Loucy (cell line): ENCODE measurements around the gene MANSC4.

ENCODE experiments used
- H2AFZ ChIP-seq: fragments of 200-600 bp; sonication (generic); 2 replicates; pipeline ENCODE4 v1.6.0; 2016; ENCODE audit warnings: antibody characterized with exemption, mild to moderate bottlenecking, low read length, moderate library complexity
- H3F3A ChIP-seq: fragments of 200-600 bp; 2 replicates; pipeline ENCODE4 v1.6.0; 2016; ENCODE audit warnings: antibody characterized with exemption, low read depth, mild to moderate bottlenecking
- H3K27me3 ChIP-seq: fragments of 200-600 bp; sonication (generic); 2 replicates; pipeline ENCODE4 v1.6.1; 2014; ENCODE audit warnings: low read length, mild to moderate bottlenecking; ENCODE audit not compliant: insufficient read depth, poor library complexity, severe bottlenecking
- H3K36me3 ChIP-seq: fragments of 200-600 bp; sonication (generic); 2 replicates; pipeline ENCODE4 v1.6.1; 2016; ENCODE audit warnings: low read length; ENCODE audit not compliant: insufficient read depth
- H3K4me1 ChIP-seq: fragments of 200-600 bp; sonication (generic); 2 replicates; pipeline ENCODE4 v1.5.1; 2014; ENCODE audit warnings: low read length, mild to moderate bottlenecking; ENCODE audit not compliant: insufficient read depth, poor library complexity, severe bottlenecking
- H3K4me2 ChIP-seq: fragments of 200-600 bp; sonication (generic); 2 replicates; pipeline ENCODE4 v1.6.0; 2014; ENCODE audit warnings: antibody characterized with exemption, low read length, low read depth, mild to moderate bottlenecking; ENCODE audit not compliant: poor library complexity, severe bottlenecking
- H3K4me3 ChIP-seq: fragments of 200-600 bp; sonication (generic); 2 replicates; pipeline ENCODE4 v1.5.1; 2014; ENCODE audit warnings: low read length, mild to moderate bottlenecking, mixed read lengths; ENCODE audit not compliant: poor library complexity, severe bottlenecking
- H3K79me2 ChIP-seq: fragments of 200-600 bp; sonication (generic); 2 replicates; pipeline ENCODE4 v1.6.1; 2014; ENCODE audit warnings: low read length; ENCODE audit not compliant: insufficient read depth
- H3K9ac ChIP-seq: fragments of 200-600 bp; sonication (generic); 2 replicates; pipeline ENCODE4 v1.6.0; 2014; ENCODE audit warnings: mild to moderate bottlenecking, low read depth, low read length, moderate library complexity; ENCODE audit not compliant: poor library complexity, severe bottlenecking
- H3K9me2 ChIP-seq: fragments of 200-600 bp; sonication (generic); replicated peaks from 2 replicates; pipeline ENCODE4 v1.6.1; 2016; ENCODE audit warnings: low read depth, low read length, mixed read lengths
- H3K9me3 ChIP-seq: fragments of 200-600 bp; sonication (generic); 2 replicates; pipeline ENCODE4 v1.6.1; 2014; ENCODE audit warnings: mild to moderate bottlenecking, antibody characterized with exemption, low read length, low read depth; ENCODE audit not compliant: insufficient read depth
- H4K20me1 ChIP-seq: fragments of 200-600 bp; sonication (generic); 2 replicates; pipeline ENCODE4 v1.6.0; 2014; ENCODE audit warnings: antibody characterized with exemption, low read length, mild to moderate bottlenecking; ENCODE audit not compliant: insufficient read depth, poor library complexity, severe bottlenecking
- EZH2phosphoT487 ChIP-seq: fragments of 200-600 bp; IDR thresholded peaks from 2 replicates; pipeline ENCODE4 v1.6.1; 2018; ENCODE audit warnings: antibody characterized with exemption, mild to moderate bottlenecking, moderate library complexity, borderline replicate concordance
- TF ChIP-seq, protein P1 (sequence below): fragments of 200-600 bp; sonication (generic); conservative IDR thresholded peaks from 2 replicates; pipeline ENCODE4 v1.5.1; 2014; ENCODE audit warnings: mild to moderate bottlenecking, antibody characterized with exemption, low read length

The MANSC4 gene

DNA sequence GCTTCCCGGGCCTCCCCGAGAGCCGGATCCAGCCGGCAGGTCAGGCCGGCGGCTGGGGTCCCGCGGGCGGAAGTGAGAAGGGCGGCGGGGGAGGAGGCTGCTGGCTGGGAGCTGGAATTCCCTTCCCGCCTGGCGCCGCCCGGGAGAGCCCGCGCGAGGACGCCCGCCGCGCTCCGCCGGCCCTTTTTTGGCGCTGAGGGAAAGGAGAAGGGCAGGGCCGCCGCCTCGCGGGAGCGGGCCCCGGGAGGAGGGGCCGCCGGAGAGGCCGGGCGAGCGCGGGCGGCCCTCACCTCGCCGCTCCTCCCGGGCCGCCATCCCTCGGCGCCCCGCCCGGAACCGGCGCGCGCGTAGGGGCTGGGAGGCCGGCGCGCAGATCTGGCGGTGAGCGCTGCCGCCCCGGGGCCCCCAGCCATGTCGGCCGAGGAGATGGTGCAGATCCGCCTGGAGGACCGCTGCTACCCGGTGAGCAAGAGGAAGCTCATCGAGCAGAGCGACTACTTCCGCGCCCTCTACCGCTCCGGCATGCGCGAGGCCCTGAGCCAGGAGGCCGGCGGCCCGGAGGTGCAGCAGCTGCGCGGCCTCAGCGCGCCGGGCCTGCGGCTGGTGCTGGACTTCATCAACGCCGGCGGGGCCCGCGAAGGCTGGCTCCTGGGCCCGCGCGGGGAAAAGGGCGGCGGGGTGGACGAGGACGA is at the start of gene MANSC4, which contains the start of gene KLHL42:
Gene MANSC4, minus strand, starts transcription at position 317 of the 692 bp plus-strand sequence. CDS start 8,960 bp downstream, outside the sequence.
Gene KLHL42, plus strand, starts transcription at position 314 of the 692 bp plus-strand sequence. Its CDS starts 98 bp downstream, at position 412.
- H3K4me2 ChIP-seq: peak within 1 kb of the TSS; percentile 100
- H3K9me3 ChIP-seq: no peaks in the 10 kb centered on the region
- H3K9me2 ChIP-seq: no peaks in the 10 kb centered on the region
- H3K9ac ChIP-seq: peak within 1 kb of the TSS; percentile 99
- peak within 1 kb of the TSS; percentile 81 for H2AFZ ChIP-seq
- no peaks in the 10 kb centered on the region for H3K27me3 ChIP-seq
- H3K4me1 ChIP-seq: peaks cover 30% of the 10 kb centered on the region
- peaks cover 18% of the 10 kb centered on the region for H4K20me1 ChIP-seq
- no peaks in the 10 kb centered on the region for H3K36me3 ChIP-seq
- H3K4me3 ChIP-seq: peak within 1 kb of the TSS; percentile 99
- H3K79me2 ChIP-seq: peaks cover 48% of the 10 kb centered on the region
- TF ChIP-seq EZH2phosphoT487: no peak
- TF ChIP-seq, protein P1, sequence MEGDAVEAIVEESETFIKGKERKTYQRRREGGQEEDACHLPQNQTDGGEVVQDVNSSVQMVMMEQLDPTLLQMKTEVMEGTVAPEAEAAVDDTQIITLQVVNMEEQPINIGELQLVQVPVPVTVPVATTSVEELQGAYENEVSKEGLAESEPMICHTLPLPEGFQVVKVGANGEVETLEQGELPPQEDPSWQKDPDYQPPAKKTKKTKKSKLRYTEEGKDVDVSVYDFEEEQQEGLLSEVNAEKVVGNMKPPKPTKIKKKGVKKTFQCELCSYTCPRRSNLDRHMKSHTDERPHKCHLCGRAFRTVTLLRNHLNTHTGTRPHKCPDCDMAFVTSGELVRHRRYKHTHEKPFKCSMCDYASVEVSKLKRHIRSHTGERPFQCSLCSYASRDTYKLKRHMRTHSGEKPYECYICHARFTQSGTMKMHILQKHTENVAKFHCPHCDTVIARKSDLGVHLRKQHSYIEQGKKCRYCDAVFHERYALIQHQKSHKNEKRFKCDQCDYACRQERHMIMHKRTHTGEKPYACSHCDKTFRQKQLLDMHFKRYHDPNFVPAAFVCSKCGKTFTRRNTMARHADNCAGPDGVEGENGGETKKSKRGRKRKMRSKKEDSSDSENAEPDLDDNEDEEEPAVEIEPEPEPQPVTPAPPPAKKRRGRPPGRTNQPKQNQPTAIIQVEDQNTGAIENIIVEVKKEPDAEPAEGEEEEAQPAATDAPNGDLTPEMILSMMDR: no peak
- H3F3A ChIP-seq: peaks cover 7% of the 10 kb centered on the region; the same call in 1 of the 2 replicates

DNA sequence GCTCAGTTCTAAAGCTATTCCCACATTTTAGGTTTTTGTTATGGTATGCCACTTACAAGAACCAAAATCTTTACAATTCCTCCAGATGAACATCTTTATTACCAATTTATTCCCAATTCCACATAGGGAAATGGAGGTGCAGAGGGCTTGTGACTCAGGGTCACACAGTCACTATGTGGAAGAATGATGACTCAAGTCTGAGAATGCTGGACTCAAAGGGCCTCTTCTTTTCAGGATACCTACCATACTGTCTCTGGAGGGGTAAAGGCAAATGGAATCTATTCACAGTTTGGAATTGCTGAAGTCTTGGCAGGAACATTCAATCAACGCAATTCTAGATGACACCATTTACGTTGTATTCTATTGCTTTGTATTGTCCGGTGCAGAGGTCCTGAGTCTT is 48.2 kb upstream of the MANSC4 start:
- Histone ChIP-seq H3K4me1 (no peaks in the 10 kb centered on the region), H3K9me2 (no peaks in the 10 kb centered on the region), H2AFZ (no peak overlapping the region), H3K9ac (no peak overlapping the region), H3K79me2 (no peaks in the 10 kb centered on the region), H3K36me3 (no peaks in the 10 kb centered on the region), H3K9me3 (no peaks in the 10 kb centered on the region), H3K4me2 (no peak overlapping the region), H3F3A (no peaks in the 10 kb centered on the region), H4K20me1 (no peaks in the 10 kb centered on the region), H3K4me3 (no peak overlapping the region), H3K27me3 (no peaks in the 10 kb centered on the region)
- no peak for TF ChIP-seq EZH2phosphoT487
- TF ChIP-seq, protein P1: no peak

GRCh38 chr12:27826076-27826475 is 46.0 kb upstream of the MANSC4 start:
- Histone ChIP-seq H3K4me2 (no peak overlapping the region), H3K36me3 (no peaks in the 10 kb centered on the region), H3K9me2 (no peaks in the 10 kb centered on the region), H2AFZ (no peak overlapping the region), H3K4me3 (no peak overlapping the region), H3K9ac (no peak overlapping the region), H3K27me3 (no peaks in the 10 kb centered on the region), H3K79me2 (no peaks in the 10 kb centered on the region), H4K20me1 (no peaks in the 10 kb centered on the region), H3K9me3 (no peaks in the 10 kb centered on the region), H3K4me1 (peaks cover 3% of the 10 kb centered on the region), H3F3A (no peaks in the 10 kb centered on the region)
- TF ChIP-seq, protein P1: no peak
- no peak for TF ChIP-seq EZH2phosphoT487
